ENCODE results near the gene RNASEL. TPM values are rescaled to one million over a fixed set of nuclear protein-coding genes. Genes with fewer than 3 reads are reported as not detected.

The RNASEL gene
- total and polyA plus RNA-seq, 2 of the 13 experiments (the other 11 are each of a cell fraction or from before 2014, with no cell fraction given): 0.05 to 0.20 TPM

DNA sequence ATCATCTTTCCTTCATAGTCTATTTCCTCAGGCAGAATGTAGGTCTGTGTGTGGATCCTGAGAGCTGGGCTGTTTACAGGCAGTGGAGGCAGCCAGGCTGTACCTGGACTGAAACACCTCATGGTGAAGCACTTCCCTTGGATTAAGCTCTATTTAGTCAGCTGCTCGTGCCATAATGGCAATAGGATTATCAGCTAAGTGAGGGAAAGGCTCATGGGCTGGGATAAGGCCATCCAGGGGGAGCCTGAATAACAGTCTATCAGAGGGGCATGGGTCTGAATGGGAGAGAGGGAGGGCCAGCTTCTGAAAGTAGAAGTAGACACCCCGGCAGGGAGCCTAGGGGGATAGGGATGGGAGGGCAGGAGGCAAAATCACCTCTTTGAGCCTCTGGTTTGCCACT is 8.3 kb downstream of the RNASEL start:
- WGBS (ENCODE audit: low lambda C conversion rate): 19% methylated on average over 2 of the region's 2 CpGs
- BruUV-seq (replicated peaks): no TSS peak
- no peak for ATAC-seq
- Histone ChIP-seq H3K27me3 (ENCODE audit: control insufficient read depth in 1 of 2, insufficient read depth in 2 of 2, low read length in 2 of 2) (no peaks in the 10 kb centered on the region; a peak in 1 of 5 replicates), H3K36me3 (replicated peaks in 1 of 2; ENCODE audit: control insufficient read depth in 1 of 2, insufficient read depth in 2 of 2, low read length in 2 of 2) (no peaks in the 10 kb centered on the region), H3K4me1 (ENCODE audit: insufficient read depth, low read length) (peaks cover 3% of the 10 kb centered on the region), H3K4me3 (replicated peaks in 1 of 3; ENCODE audit: insufficient read depth in 1 of 3, low read depth in 2 of 3, low read length in 3 of 3) (no peak overlapping the region), H3K9ac (ENCODE audit: insufficient read depth, low read depth, low read length) (no peak overlapping the region), H3K4me2 (ENCODE audit: low read depth, low read length) (no peak overlapping the region), H3K27ac (ENCODE audit: extremely low read length, insufficient read depth, low read length) (no peak overlapping the region), H3K79me2 (ENCODE audit: insufficient read depth, low read length) (no peaks in the 10 kb centered on the region), H4K20me1 (ENCODE audit: insufficient read depth, low read length) (no peaks in the 10 kb centered on the region), H2AFZ (ENCODE audit: low read length) (no peak overlapping the region), H3K9me3 (ENCODE audit: low read length) (no peaks in the 10 kb centered on the region)
- intact Hi-C loops (cut with micrococcal nuclease; ENCODE audit: unreplicated experiment): no loop called here
- ChIA-PET CTCF (ENCODE audit: low intra/inter-chr PET ratio, low total read pairs) (no interaction called here), POLR2A (no interaction called here)
- in situ Hi-C loops (cut with HindIII; ENCODE audit: extremely low pct_ligation_motif_present, low pct_unique_long_range_greater_than_20kb): no loop called here
- no peak for TF ChIP-seq REPIN1 (CRISPR knock-in tag; IDR thresholded peaks at IDR 0.05; ENCODE audit: borderline replicate concordance, low read depth)
- TF ChIP-seq KLF9 (CRISPR knock-in tag; IDR thresholded peaks at IDR 0.05; ENCODE audit: low read depth): no peak
- TF ChIP-seq, protein P1, sequence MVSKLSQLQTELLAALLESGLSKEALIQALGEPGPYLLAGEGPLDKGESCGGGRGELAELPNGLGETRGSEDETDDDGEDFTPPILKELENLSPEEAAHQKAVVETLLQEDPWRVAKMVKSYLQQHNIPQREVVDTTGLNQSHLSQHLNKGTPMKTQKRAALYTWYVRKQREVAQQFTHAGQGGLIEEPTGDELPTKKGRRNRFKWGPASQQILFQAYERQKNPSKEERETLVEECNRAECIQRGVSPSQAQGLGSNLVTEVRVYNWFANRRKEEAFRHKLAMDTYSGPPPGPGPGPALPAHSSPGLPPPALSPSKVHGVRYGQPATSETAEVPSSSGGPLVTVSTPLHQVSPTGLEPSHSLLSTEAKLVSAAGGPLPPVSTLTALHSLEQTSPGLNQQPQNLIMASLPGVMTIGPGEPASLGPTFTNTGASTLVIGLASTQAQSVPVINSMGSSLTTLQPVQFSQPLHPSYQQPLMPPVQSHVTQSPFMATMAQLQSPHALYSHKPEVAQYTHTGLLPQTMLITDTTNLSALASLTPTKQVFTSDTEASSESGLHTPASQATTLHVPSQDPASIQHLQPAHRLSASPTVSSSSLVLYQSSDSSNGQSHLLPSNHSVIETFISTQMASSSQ (IDR thresholded peaks at IDR 0.05; ENCODE audit: low read depth): no peak
- TF ChIP-seq, protein P1 (CRISPR knock-in tag; IDR thresholded peaks at IDR 0.05; ENCODE audit: borderline replicate concordance): no peak
- no peak for TF ChIP-seq ZNF83 (CRISPR knock-in tag; IDR thresholded peaks at IDR 0.05; ENCODE audit: borderline replicate concordance)
- no peak for TF ChIP-seq POLR2A (IDR thresholded peaks at IDR 0.05; ENCODE audit: insufficient read depth in 1 of 2, low read depth in 2 of 2, low read length in 2 of 2)
- no peak for TF ChIP-seq GATA4 (IDR thresholded peaks at IDR 0.05; ENCODE audit: borderline replicate concordance, low read depth)
- no peak for TF ChIP-seq SIN3B (IDR thresholded peaks at IDR 0.05; ENCODE audit: low read length)
- TF ChIP-seq ZNF775 (CRISPR knock-in tag; IDR thresholded peaks at IDR 0.05; ENCODE audit: borderline replicate concordance): no peak
- TF ChIP-seq, protein P2, sequence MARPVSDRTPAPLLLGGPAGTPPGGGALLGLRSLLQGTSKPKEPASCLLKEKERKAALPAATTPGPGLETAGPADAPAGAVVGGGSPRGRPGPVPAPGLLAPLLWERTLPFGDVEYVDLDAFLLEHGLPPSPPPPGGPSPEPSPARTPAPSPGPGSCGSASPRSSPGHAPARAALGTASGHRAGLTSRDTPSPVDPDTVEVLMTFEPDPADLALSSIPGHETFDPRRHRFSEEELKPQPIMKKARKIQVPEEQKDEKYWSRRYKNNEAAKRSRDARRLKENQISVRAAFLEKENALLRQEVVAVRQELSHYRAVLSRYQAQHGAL (CRISPR knock-in tag; IDR thresholded peaks at IDR 0.05; ENCODE audit: not compliant biosample characterization): no peak
- TF ChIP-seq GABPA (IDR thresholded peaks at IDR 0.05; ENCODE audit: low read depth, low read length): no peak
- no peak for TF ChIP-seq GABPA (CRISPR knock-in tag; IDR thresholded peaks at IDR 0.05; ENCODE audit: low read depth)
- no peak for TF ChIP-seq NR3C1 (CRISPR knock-in tag; IDR thresholded peaks at IDR 0.05)
- TF ChIP-seq ZNF816 (CRISPR knock-in tag; IDR thresholded peaks at IDR 0.05; ENCODE audit: borderline replicate concordance): no peak
- TF ChIP-seq, protein P3, sequence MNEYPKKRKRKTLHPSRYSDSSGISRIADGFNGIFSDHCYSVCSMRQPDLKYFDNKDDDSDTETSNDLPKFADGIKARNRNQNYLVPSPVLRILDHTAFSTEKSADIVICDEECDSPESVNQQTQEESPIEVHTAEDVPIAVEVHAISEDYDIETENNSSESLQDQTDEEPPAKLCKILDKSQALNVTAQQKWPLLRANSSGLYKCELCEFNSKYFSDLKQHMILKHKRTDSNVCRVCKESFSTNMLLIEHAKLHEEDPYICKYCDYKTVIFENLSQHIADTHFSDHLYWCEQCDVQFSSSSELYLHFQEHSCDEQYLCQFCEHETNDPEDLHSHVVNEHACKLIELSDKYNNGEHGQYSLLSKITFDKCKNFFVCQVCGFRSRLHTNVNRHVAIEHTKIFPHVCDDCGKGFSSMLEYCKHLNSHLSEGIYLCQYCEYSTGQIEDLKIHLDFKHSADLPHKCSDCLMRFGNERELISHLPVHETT (CRISPR knock-in tag; conservative IDR thresholded peaks at IDR 0.05): no peak
- TF ChIP-seq, protein P4, sequence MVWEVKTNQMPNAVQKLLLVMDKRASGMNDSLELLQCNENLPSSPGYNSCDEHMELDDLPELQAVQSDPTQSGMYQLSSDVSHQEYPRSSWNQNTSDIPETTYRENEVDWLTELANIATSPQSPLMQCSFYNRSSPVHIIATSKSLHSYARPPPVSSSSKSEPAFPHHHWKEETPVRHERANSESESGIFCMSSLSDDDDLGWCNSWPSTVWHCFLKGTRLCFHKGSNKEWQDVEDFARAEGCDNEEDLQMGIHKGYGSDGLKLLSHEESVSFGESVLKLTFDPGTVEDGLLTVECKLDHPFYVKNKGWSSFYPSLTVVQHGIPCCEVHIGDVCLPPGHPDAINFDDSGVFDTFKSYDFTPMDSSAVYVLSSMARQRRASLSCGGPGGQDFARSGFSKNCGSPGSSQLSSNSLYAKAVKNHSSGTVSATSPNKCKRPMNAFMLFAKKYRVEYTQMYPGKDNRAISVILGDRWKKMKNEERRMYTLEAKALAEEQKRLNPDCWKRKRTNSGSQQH (CRISPR knock-in tag; IDR thresholded peaks at IDR 0.05; ENCODE audit: low read depth): no peak
- no peak for TF ChIP-seq ZNF724P (CRISPR knock-in tag; IDR thresholded peaks at IDR 0.05; ENCODE audit: borderline replicate concordance)
- TF ChIP-seq ZSCAN22 (CRISPR knock-in tag; IDR thresholded peaks at IDR 0.05): no peak
- TF ChIP-seq ZNF44 (CRISPR knock-in tag; IDR thresholded peaks at IDR 0.05): no peak
- no peak for TF ChIP-seq ZNF230 (CRISPR knock-in tag; IDR thresholded peaks at IDR 0.05)
- TF ChIP-seq MAFF (IDR thresholded peaks at IDR 0.05; ENCODE audit: low read depth, low read length): no peak
- DNase-seq (ENCODE audit: low spot score): no peak
- no peak for FAIRE-seq
